ENCODE measurements around the gene NPC1L1.
A peak's percentile ranks its signal among the peaks of the same experiment; 100 is the strongest.
"Not testable (repeated sequence)": the region's sequence is repeated elsewhere in the genome, so short reads cannot be mapped to it uniquely, and the experiment has no call there.

Gene NPC1L1

GRCh38 chr7:44564606-44565005 is 23.5 kb upstream of the NPC1L1 start:
- DNase-seq: no peak

- no peak for DNase-seq
Observed at GRCh38 chr7:44563171-44563679, 22.1 kb upstream of the NPC1L1 start.

- not testable (repeated sequence) for DNase-seq
Observed at GRCh38 chr7:44562622-44562962, 21.5 kb upstream of the NPC1L1 start.

- no peak for DNase-seq
Observed at GRCh38 chr7:44561962-44562621, 21.0 kb upstream of the NPC1L1 start.

- DNase-seq: no peak
Observed at GRCh38 chr7:44561481-44561880, 20.4 kb upstream of the NPC1L1 start.

- peak in 1 of 2 donors; percentile 0 for DNase-seq
Observed at GRCh38 chr7:44559485-44559884, 18.4 kb upstream of the NPC1L1 start.

GRCh38 chr7:44557485-44557884 is 16.4 kb upstream of the NPC1L1 start:
- DNase-seq: no peak

GRCh38 chr7:44555350-44555749 is 14.2 kb upstream of the NPC1L1 start:
- DNase-seq: no peak

GRCh38 chr7:44552473-44553005 is 11.4 kb upstream of the NPC1L1 start:
- not testable (repeated sequence) for DNase-seq

GRCh38 chr7:44549457-44549856 is 8.3 kb upstream of the NPC1L1 start:
- no peak for DNase-seq

- DNase-seq: no peak
Observed at GRCh38 chr7:44548893-44549292, 7.8 kb upstream of the NPC1L1 start.

- no peak for DNase-seq
Observed at GRCh38 chr7:44547536-44548231, 6.6 kb upstream of the NPC1L1 start.

- no peak for DNase-seq
Observed at GRCh38 chr7:44541876-44542610, 913 bp upstream of the NPC1L1 start.

GRCh38 chr7:44540592-44541027 is 520 bp downstream of the NPC1L1 start:
- no peak for DNase-seq

- no peak for DNase-seq
Observed at GRCh38 chr7:44539669-44540506, 1.2 kb downstream of the NPC1L1 start.

- DNase-seq: no peak
Observed at GRCh38 chr7:44538798-44539668, 2.1 kb downstream of the NPC1L1 start.

- DNase-seq: no peak
Observed at GRCh38 chr7:44538093-44538797, 2.9 kb downstream of the NPC1L1 start.

GRCh38 chr7:44537442-44537841 is 3.7 kb downstream of the NPC1L1 start:
- no peak for DNase-seq

GRCh38 chr7:44536090-44536489 is 5.0 kb downstream of the NPC1L1 start:
- DNase-seq: no peak

- no peak for DNase-seq
Observed at GRCh38 chr7:44535348-44536064, 5.6 kb downstream of the NPC1L1 start.
